Occipital lobe (tissue), 2 donors: ENCODE results near the gene CHRND. TPM values are rescaled to one million over a fixed set of nuclear protein-coding genes. Genes with fewer than 3 reads are reported as not detected.

ENCODE experiments used
- DNase-seq: peaks from one replicate; lab custom pipeline; 2025; lab: John Stamatoyannopoulos, UW
- total RNA-seq: library from RNA; depleted of rRNA; stranded (reverse); fragments of >200 nt; gene quantifications from one replicate; pipeline ENCODE4 v1.2.3, GENCODE V29; 2014

CHRND gene
- total RNA-seq, 1 donor from 2014 or later, result not detected

GRCh38 chr2:232573042-232573441 is 47.1 kb downstream of the CHRND start:
- DNase-seq, result no peak

- DNase-seq, result no peak
These were observed 47.9 kb downstream of the CHRND start for GRCh38 chr2:232573771-232574435.

GRCh38 chr2:232574674-232575403 is 48.9 kb downstream of the CHRND start:
- DNase-seq, result no peak

- no peak for DNase-seq
These were observed 49.4 kb downstream of the CHRND start for GRCh38 chr2:232575404-232575746.

- DNase-seq, result no peak
These were observed 51.0 kb downstream of the CHRND start for GRCh38 chr2:232576995-232577394.

- DNase-seq, result no peak
These were observed 51.9 kb downstream of the CHRND start for GRCh38 chr2:232577841-232578240.

GRCh38 chr2:232578626-232579025 is 52.7 kb downstream of the CHRND start:
- no peak for DNase-seq

- no peak for DNase-seq
These were observed 54.7 kb downstream of the CHRND start for GRCh38 chr2:232580648-232580981.

GRCh38 chr2:232581725-232582124 is 55.8 kb downstream of the CHRND start:
- no peak for DNase-seq

- no peak for DNase-seq
These were observed 58.3 kb downstream of the CHRND start for GRCh38 chr2:232584238-232584637.

Other genes starting within 250 kb of the CHRND start
- not detected for gene ALPP, start 147.4 kb upstream of the CHRND start, total RNA-seq
- gene ALPG, start 119.3 kb upstream of the CHRND start, total RNA-seq, result not detected
- not detected for gene ALPI, start 70.0 kb upstream of the CHRND start, total RNA-seq
- 1.2 TPM for gene ECEL1, start 38.3 kb upstream of the CHRND start, total RNA-seq
- gene PRSS56, start 5.8 kb upstream of the CHRND start, total RNA-seq, result not detected
- 0.16 TPM for gene CHRNG, start 13.5 kb downstream of the CHRND start, total RNA-seq
- 11.2 TPM for gene TIGD1, start 24.4 kb downstream of the CHRND start, total RNA-seq
- gene EIF4E2, start 24.5 kb downstream of the CHRND start, total RNA-seq, result 38.1 TPM
- gene EFHD1, start 107.4 kb downstream of the CHRND start, total RNA-seq, result 1.1 TPM
- gene GIGYF2, start 171.2 kb downstream of the CHRND start, total RNA-seq, result 111 TPM